Neural crest cell (in vitro differentiated cells): ENCODE measurements around the gene FBXL3. TPM values are rescaled to one million over a fixed set of nuclear protein-coding genes. Genes with fewer than 3 reads are reported as not detected.
"Not testable (repeated sequence)": the region's sequence is repeated elsewhere in the genome, so short reads cannot be mapped to it uniquely, and the experiment has no call there.

Source experiments
- DNase-seq: peaks from one replicate; pipeline ENCODE4 v3.0.0; 2021; ENCODE audit warnings: low read depth, mixed read lengths, low spot score
- H3K27ac Mint-ChIP-seq: one replicate; pipeline ENCODE4 v1.8.0; 2021; ENCODE audit warnings: mild to moderate bottlenecking, mixed read lengths; ENCODE audit not compliant: unreplicated experiment
- H3K27me3 Mint-ChIP-seq: 2 replicates; pipeline ENCODE4 v1.8.0; 2021; ENCODE audit warnings: low read depth, mild to moderate bottlenecking, mixed read lengths
- H3K36me3 Mint-ChIP-seq: 2 replicates; pipeline ENCODE4 v1.8.0; 2021; ENCODE audit warnings: low read depth, mild to moderate bottlenecking, mixed read lengths
- H3K4me1 Mint-ChIP-seq: 2 replicates; pipeline ENCODE4 v1.8.0; 2021; ENCODE audit warnings: mixed read lengths
- H3K4me3 Mint-ChIP-seq: one replicate; pipeline ENCODE4 v1.8.0; 2021; ENCODE audit warnings: mild to moderate bottlenecking, mixed read lengths
- H3K9me3 Mint-ChIP-seq: 2 replicates; pipeline ENCODE4 v1.8.0; 2021; ENCODE audit warnings: mixed read lengths
- CTCF ChIP-seq: fragments of 200-600 bp; sonication (generic); conservative IDR thresholded peaks from 2 replicates; pipeline ENCODE4 v1.5.0; 2021; ENCODE audit warnings: antibody characterized with exemption, mild to moderate bottlenecking
- total RNA-seq: library from RNA; stranded (reverse); gene quantifications from 2 replicates; pipeline ENCODE4 v1.2.1, GENCODE V29; 2021

Gene FBXL3
- total RNA-seq, 1 donor from 2014 or later, result 21.7 TPM

GRCh38 chr13:77016251-77016812 lies 10.6 kb downstream of the FBXL3 start:
- no peak for DNase-seq
- peaks cover 19% of the 10 kb centered on the region for H3K36me3 Mint-ChIP-seq
- H3K27me3 Mint-ChIP-seq, result no peaks in the 10 kb centered on the region
- H3K4me1 Mint-ChIP-seq, result peaks cover 4% of the 10 kb centered on the region
- no peak for TF ChIP-seq CTCF
- no peak overlapping the region for H3K27ac Mint-ChIP-seq
- no peaks in the 10 kb centered on the region for H3K9me3 Mint-ChIP-seq
- H3K4me3 Mint-ChIP-seq, result no peak overlapping the region

DNA sequence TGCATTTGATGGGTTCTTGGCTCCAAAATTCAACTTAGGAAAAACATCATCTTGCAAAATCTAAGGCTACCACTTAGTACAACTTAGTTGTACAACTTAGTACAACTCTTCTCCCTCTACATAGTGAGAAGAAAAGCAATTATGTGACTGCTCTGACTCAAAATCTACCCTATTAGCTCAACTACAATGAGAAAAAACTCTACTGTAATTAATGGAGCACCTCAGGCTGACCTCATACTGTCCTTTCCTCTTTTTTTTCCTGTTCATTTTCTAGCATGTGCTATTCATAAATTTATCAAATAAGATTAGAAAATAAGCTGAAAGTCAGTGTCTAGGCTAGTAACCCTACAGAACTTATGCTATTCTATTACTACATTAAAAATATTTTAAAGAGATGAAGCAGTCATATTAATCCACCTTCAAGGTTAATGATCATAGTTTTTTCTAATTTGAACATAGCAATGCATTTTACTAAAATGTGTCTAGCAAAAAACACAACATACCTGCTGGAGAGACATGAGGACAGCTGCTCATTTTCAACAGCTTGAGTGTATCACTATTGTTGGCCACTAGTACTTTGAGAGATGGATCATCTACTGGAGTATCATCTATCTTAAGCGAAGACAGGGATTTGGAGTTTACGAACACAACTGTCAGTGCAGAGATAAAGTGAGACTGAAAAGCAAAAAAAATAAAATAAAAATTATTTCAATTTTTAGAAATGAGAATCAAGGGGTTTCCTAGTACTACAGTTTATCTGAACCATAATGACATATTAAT lies 11.9 kb downstream of the FBXL3 start:
- Mint-ChIP-seq H3K9me3 (no peaks in the 10 kb centered on the region), H3K4me3 (no peak overlapping the region), H3K4me1 (no peaks in the 10 kb centered on the region), H3K27me3 (no peaks in the 10 kb centered on the region), H3K27ac (no peak overlapping the region), H3K36me3 (peaks cover 19% of the 10 kb centered on the region)
- no peak for DNase-seq
- TF ChIP-seq CTCF, result no peak

- no peaks in the 10 kb centered on the region for H3K27me3 Mint-ChIP-seq
- H3K27ac Mint-ChIP-seq, result no peak overlapping the region
- H3K9me3 Mint-ChIP-seq, result no peaks in the 10 kb centered on the region
- peaks cover 26% of the 10 kb centered on the region for H3K36me3 Mint-ChIP-seq
- no peak overlapping the region for H3K4me3 Mint-ChIP-seq
- no peak for TF ChIP-seq CTCF
- no peak for DNase-seq
- no peaks in the 10 kb centered on the region for H3K4me1 Mint-ChIP-seq
These were observed 13.0 kb downstream of the FBXL3 start for GRCh38 chr13:77013853-77014542.

- H3K9me3 Mint-ChIP-seq, H3K4me1 Mint-ChIP-seq, H3K27ac Mint-ChIP-seq, DNase-seq, H3K4me3 Mint-ChIP-seq, H3K27me3 Mint-ChIP-seq: not testable (repeated sequence)
- H3K36me3 Mint-ChIP-seq, result peaks cover 24% of the 10 kb centered on the region
These were observed 17.2 kb downstream of the FBXL3 start for GRCh38 chr13:77009719-77010118.

DNA sequence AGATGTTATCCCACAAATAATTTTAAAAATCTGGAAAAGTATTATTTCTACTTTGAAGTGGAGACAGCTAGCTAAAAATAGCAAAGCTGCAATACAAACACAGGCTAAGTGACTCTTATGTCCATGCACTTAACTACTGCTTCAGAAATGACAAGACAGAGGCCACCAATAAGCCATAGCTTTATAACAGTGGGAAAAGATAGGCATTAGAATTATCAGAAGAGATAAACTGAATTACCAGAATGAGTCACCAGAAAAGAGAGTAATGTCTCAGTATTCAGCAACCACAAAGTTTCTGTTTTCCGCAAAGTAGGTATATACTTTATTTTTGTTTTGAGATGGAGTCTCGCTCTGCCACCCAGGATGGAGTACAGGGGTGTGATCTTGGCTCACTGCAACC lies 17.9 kb downstream of the FBXL3 start:
- Mint-ChIP-seq H3K27ac (no peak overlapping the region), H3K4me3 (no peak overlapping the region), H3K36me3 (peaks cover 23% of the 10 kb centered on the region), H3K27me3 (no peaks in the 10 kb centered on the region), H3K4me1 (no peaks in the 10 kb centered on the region), H3K9me3 (no peaks in the 10 kb centered on the region)
- DNase-seq, result no peak
- no peak for TF ChIP-seq CTCF

DNA sequence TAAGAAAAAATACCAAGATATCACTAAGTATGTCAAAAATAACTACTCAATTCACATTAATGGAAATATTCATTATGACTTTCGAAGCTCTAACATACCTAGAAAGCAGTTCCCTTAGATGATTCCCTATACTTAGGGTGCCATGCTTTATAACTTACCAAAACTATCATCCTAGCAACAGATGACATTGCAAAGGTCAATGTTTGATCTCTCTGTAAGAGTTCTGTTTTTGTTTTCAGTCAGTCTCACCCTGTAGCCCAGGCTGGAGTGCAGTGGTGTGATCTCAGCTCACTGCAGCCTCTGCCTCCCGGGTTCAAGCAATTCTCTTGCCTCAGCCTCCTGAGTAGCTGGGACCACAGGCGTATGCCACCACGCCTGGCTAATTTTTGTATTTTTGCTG lies 18.6 kb downstream of the FBXL3 start:
- peaks cover 16% of the 10 kb centered on the region for H3K36me3 Mint-ChIP-seq
- DNase-seq, H3K4me3 Mint-ChIP-seq, H3K27ac Mint-ChIP-seq, H3K27me3 Mint-ChIP-seq, H3K4me1 Mint-ChIP-seq, H3K9me3 Mint-ChIP-seq: not testable (repeated sequence)
